Large intestine (tissue), 12 donors: Measurements from ENCODE around the gene SLC38A10. TPM values are rescaled to one million over a fixed set of nuclear protein-coding genes. Genes with fewer than 3 reads are reported as not detected.

Experiments
- DNase-seq, 2 donors: peaks; one replicate each; pipeline versions ENCODE4 v3.0.0 to v3.0.0-alpha.2; 2013
- H3K27ac ChIP-seq: one replicate; pipeline ENCODE4 v1.5.1; 2013; ENCODE audit warnings: low read length
- H3K27me3 ChIP-seq: 2 replicates; pipeline ENCODE4 v1.6.1; 2013; ENCODE audit warnings: low read length; ENCODE audit not compliant: control insufficient read depth, insufficient read depth
- H3K36me3 ChIP-seq: 2 replicates; pipeline ENCODE4 v1.6.1; 2013; ENCODE audit warnings: low read length; ENCODE audit not compliant: control insufficient read depth, insufficient read depth
- H3K4me1 ChIP-seq: one replicate; pipeline ENCODE4 v1.6.1; 2013; ENCODE audit warnings: low read length; ENCODE audit not compliant: control insufficient read depth, insufficient read depth
- H3K4me3 ChIP-seq: one replicate; pipeline ENCODE4 v1.5.1; 2013; ENCODE audit warnings: low read length
- H3K9me3 ChIP-seq: one replicate; pipeline ENCODE4 v1.6.1; 2013; ENCODE audit warnings: mild to moderate bottlenecking, low read depth, low read length, moderate library complexity; ENCODE audit not compliant: control insufficient read depth
- WGBS: methylation state at CpG from one replicate; pipeline ENCODE4 v1.1.5; 2013; ENCODE audit warnings: low lambda C conversion rate; ENCODE audit not compliant: insufficient coverage; 5-methylcytosine and 5-hydroxymethylcytosine counted together
- long read RNA-seq, 11 donors: transcript quantifications; one replicate each; lab custom pipeline, GENCODE V29; 2026
- polyA plus RNA-seq: library from polyadenylated mRNA; unstranded; fragments of 120-200 nt; gene quantifications from one replicate; pipeline ENCODE4 v1.2.1, GENCODE V29; 2013

SLC38A10 gene
- polyA plus RNA-seq, result 86.5 TPM
- long read RNA-seq, donor 1, full-length matches to known transcripts, result 10 of 18 reads
- long read RNA-seq, donor 1, partial matches to known transcripts, result 8 of 18 reads
- long read RNA-seq, donor 1, other reads (novel, unspliced or antisense), result 0 of 18 reads
- long read RNA-seq, donor 2, full-length matches to known transcripts, result 15 of 21 reads
- long read RNA-seq, donor 2, partial matches to known transcripts, result 6 of 21 reads
- long read RNA-seq, donor 2, other reads (novel, unspliced or antisense), result 0 of 21 reads
- long read RNA-seq, donor 3, result 0 reads
- long read RNA-seq, donor 4, full-length matches to known transcripts, result 4 of 4 reads
- long read RNA-seq, donor 4, partial matches to known transcripts, result 0 of 4 reads
- long read RNA-seq, donor 4, other reads (novel, unspliced or antisense), result 0 of 4 reads
- long read RNA-seq, donor 5, full-length matches to known transcripts, result 11 of 11 reads
- long read RNA-seq, donor 5, partial matches to known transcripts, result 0 of 11 reads
- long read RNA-seq, donor 5, other reads (novel, unspliced or antisense), result 0 of 11 reads
- long read RNA-seq, donor 6, full-length matches to known transcripts, result 15 of 20 reads
- long read RNA-seq, donor 6, partial matches to known transcripts, result 5 of 20 reads
- long read RNA-seq, donor 6, other reads (novel, unspliced or antisense), result 0 of 20 reads
- long read RNA-seq, donor 7, full-length matches to known transcripts, result 3 of 3 reads
- long read RNA-seq, donor 7, partial matches to known transcripts, result 0 of 3 reads
- long read RNA-seq, donor 7, other reads (novel, unspliced or antisense), result 0 of 3 reads
- long read RNA-seq, donor 8, full-length matches to known transcripts, result 8 of 8 reads
- long read RNA-seq, donor 8, partial matches to known transcripts, result 0 of 8 reads
- long read RNA-seq, donor 8, other reads (novel, unspliced or antisense), result 0 of 8 reads
- long read RNA-seq, donor 9, full-length matches to known transcripts, result 10 of 10 reads
- long read RNA-seq, donor 9, partial matches to known transcripts, result 0 of 10 reads
- long read RNA-seq, donor 9, other reads (novel, unspliced or antisense), result 0 of 10 reads
- long read RNA-seq, donor 10, full-length matches to known transcripts, result 15 of 20 reads
- long read RNA-seq, donor 10, partial matches to known transcripts, result 5 of 20 reads
- long read RNA-seq, donor 10, other reads (novel, unspliced or antisense), result 0 of 20 reads
- long read RNA-seq, donor 11, full-length matches to known transcripts, result 10 of 10 reads
- long read RNA-seq, donor 11, partial matches to known transcripts, result 0 of 10 reads
- long read RNA-seq, donor 11, other reads (novel, unspliced or antisense), result 0 of 10 reads

GRCh38 chr17:81295031-81295675, at the start of gene SLC38A10:
Gene SLC38A10 (minus strand): TSS chr17:81295307. CDS start chr17:81294921, 386 bp downstream.
- peaks cover 15% of the 10 kb centered on the region for H3K4me1 ChIP-seq
- H3K4me3 ChIP-seq, result peak within 1 kb of the TSS; percentile 77
- no peaks in the 10 kb centered on the region for H3K9me3 ChIP-seq
- peak within 1 kb of the TSS; percentile 89 for H3K27ac ChIP-seq
- peak; percentile 81 to 93 for DNase-seq
- no peaks in the 10 kb centered on the region for H3K27me3 ChIP-seq
- H3K36me3 ChIP-seq, result no peaks in the 10 kb centered on the region
- WGBS, result no CpG with 5 or more reads among the region's 59 CpGs

GRCh38 chr17:81342269-81343070, 47.4 kb upstream of the SLC38A10 start:
- Histone ChIP-seq H3K4me1 (peaks cover 39% of the 10 kb centered on the region), H3K4me3 (peak overlapping the region; percentile 79), H3K27ac (peak overlapping the region; percentile 97), H3K27me3 (peaks cover under 1% of the 10 kb centered on the region), H3K36me3 (no peaks in the 10 kb centered on the region), H3K9me3 (no peaks in the 10 kb centered on the region)
- WGBS, result 19% methylated on average over 4 of the region's 55 CpGs
- peak in 1 of 2 donors; percentile 64 for DNase-seq

- WGBS, result no CpG with 5 or more reads among the region's 83 CpGs
- H3K27ac ChIP-seq, result peak overlapping the region; percentile 97
- H3K36me3 ChIP-seq, result no peaks in the 10 kb centered on the region
- H3K4me3 ChIP-seq, result peak overlapping the region; percentile 79
- H3K9me3 ChIP-seq, result no peaks in the 10 kb centered on the region
- no peaks in the 10 kb centered on the region for H3K27me3 ChIP-seq
- DNase-seq, result peak in 1 of 2 donors; percentile 56
- H3K4me1 ChIP-seq, result peaks cover 39% of the 10 kb centered on the region
Measured at GRCh38 chr17:81341516-81342268, 46.6 kb upstream of the SLC38A10 start.

DNA sequence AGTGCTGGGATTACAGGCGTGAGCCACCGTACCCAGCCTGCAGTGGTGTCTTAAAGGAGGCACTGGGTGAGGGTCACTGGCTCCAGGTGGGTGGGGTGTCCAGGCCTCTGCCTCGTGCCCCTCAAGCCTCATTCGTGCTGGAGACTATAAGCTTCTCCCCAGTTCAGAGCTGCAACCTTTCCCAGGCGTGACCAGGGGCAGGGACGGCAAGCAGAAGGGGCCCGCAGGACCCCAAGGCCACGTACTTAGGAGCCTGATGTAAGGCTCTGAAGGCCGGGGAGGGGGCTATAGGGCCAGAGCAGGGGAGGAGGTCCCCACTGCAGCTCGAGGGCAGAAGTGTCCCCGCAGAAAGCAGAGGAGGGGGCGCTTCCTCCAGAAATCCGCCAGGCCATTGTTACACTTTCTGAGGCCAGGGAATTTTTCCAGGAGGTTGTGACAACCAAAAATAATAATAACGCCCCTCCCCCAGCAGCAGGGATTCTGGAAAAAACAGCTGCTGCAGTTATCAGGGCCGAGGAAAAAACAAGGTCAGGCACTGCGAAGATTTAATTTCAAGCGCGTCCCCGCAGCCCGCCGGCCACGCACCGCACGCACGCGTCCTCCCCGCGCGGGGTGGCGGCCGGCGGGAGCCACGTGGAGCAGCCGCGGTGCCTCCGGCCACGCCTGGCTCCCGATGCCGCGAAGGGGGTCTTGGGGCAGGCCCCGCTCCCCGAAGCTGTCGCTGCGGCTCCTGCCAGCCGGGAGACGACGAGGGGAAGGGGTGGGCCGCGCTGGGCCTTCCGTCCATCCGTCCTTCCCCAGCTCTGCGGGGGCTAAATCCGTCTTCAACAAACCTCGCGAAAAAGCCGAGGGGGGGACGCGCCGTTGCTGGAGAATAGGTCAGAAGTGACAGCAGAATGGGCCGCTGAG, 45.8 kb upstream of the SLC38A10 start:
- peak in 1 of 2 donors; percentile 62 for DNase-seq
- Histone ChIP-seq H3K4me1 (peaks cover 44% of the 10 kb centered on the region), H3K36me3 (no peaks in the 10 kb centered on the region), H3K9me3 (no peaks in the 10 kb centered on the region), H3K4me3 (peak overlapping the region; percentile 79), H3K27ac (peak overlapping the region; percentile 97), H3K27me3 (no peaks in the 10 kb centered on the region)
- WGBS, result no CpG with 5 or more reads among the region's 60 CpGs

DNA sequence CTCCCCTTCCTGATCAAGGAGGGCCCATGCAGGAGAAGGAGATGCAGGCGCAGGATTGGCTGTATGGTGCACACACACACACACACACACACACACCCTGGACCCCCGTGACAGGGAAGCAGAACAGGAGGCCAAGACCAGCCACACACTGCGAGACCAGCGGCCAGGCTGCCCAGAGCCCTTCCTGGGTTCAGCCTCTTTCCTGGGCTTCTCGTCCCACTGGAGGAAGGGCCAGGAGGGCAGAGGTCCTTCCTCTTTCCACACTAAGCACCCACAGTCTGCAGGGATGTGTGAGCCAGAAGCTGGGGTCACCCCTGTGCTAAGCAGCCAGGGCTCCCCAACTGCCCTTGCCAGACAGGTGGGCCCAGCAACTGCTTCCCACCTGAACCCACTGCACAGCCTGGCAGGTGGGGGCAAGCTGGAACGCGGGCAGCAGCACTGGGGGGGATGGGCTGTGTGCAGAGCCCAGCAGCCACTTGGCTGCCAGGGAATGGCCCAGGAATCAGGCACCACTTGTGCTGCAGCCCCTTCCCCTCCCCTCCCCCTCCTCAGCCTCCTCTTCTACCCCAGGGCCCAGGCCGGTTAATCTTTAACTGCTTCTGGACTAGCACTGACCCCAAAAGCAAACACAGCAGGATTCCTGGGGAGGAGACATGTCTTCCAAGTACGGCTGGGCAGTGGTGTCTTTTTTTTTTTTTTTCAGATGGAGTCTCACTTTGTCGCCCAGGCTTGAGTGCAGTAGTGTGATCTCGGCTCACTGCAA, 44.6 kb upstream of the SLC38A10 start:
- Histone ChIP-seq H3K9me3 (no peaks in the 10 kb centered on the region), H3K36me3 (no peaks in the 10 kb centered on the region), H3K4me1 (peaks cover 55% of the 10 kb centered on the region), H3K27me3 (no peaks in the 10 kb centered on the region), H3K4me3 (peak overlapping the region; percentile 12), H3K27ac (peak overlapping the region; percentile 97)
- peak; percentile 83 to 90 for DNase-seq
- no CpG with 5 or more reads among the region's 11 CpGs for WGBS

DNA sequence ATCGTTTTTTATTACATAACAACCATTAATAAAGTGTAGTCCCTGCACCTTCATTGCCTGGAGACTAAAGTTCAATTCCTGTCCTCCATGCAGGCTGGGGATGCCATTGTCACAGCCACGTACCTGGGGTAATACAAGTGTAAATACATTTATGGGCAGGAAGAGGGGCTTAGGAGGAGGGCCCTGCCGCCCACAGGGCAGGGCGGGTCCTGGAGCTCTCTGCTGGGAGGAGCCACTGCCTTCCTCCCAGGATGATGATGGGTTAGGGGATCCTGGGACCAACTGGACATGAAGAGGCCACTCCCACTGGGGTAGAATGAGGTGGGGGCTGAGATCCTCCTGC, 44.1 kb upstream of the SLC38A10 start:
- H3K36me3 ChIP-seq, result no peaks in the 10 kb centered on the region
- H3K9me3 ChIP-seq, result no peaks in the 10 kb centered on the region
- WGBS, result no CpG with 5 or more reads among the region's 4 CpGs
- peak; percentile 90 to 95 for DNase-seq
- H3K27ac ChIP-seq, result peak overlapping the region; percentile 97
- H3K4me3 ChIP-seq, result peak overlapping the region; percentile 12
- peaks cover 61% of the 10 kb centered on the region for H3K4me1 ChIP-seq
- no peaks in the 10 kb centered on the region for H3K27me3 ChIP-seq

GRCh38 chr17:81338274-81339190, 43.4 kb upstream of the SLC38A10 start:
- no peak for DNase-seq
- H3K4me1 ChIP-seq, result peaks cover 65% of the 10 kb centered on the region

More at GRCh38 chr17:81338274-81339190, 43.4 kb upstream of the SLC38A10 start:
- no CpG with 5 or more reads among the region's 17 CpGs for WGBS
- Histone ChIP-seq H3K27ac (peak overlapping the region; percentile 97), H3K27me3 (no peaks in the 10 kb centered on the region), H3K36me3 (no peaks in the 10 kb centered on the region), H3K4me3 (no peak overlapping the region), H3K9me3 (no peaks in the 10 kb centered on the region)
